GM12878 (cell line): ENCODE data around the gene SPAG16.

Experiments
- CHD1 ChIP-seq: IDR thresholded peaks from 2 replicates; pipeline ENCODE4 v1.6.1; 2012; ENCODE audit warnings: low read depth, low read length, improper control_type of control experiment
- EGR1 ChIP-seq, 2 experiments: IDR thresholded peaks; 1 replicate in 1 of 2; 2 replicates in 1 of 2; pipeline ENCODE4 v1.6.1; 2011 to 2012; ENCODE audit warnings: low read depth in 2 of 2, low read length in 2 of 2, borderline replicate concordance in 1 of 2, mild to moderate bottlenecking in 1 of 2, moderate library complexity in 1 of 2
- EP300 ChIP-seq, 2 experiments: fragments of 150-350 bp in 1 of 2; IDR thresholded peaks; 2 replicates each; pipeline ENCODE4 v1.6.1; 2011 to 2012; ENCODE audit warnings: low read depth in 2 of 2, low read length in 2 of 2, borderline replicate concordance in 1 of 2, improper control_type of control experiment in 1 of 2, inconsistent platforms in 1 of 2; ENCODE audit not compliant: control insufficient read depth in 1 of 2
- ESRRA ChIP-seq: IDR thresholded peaks from 2 replicates; pipeline ENCODE4 v1.6.1; 2012; ENCODE audit warnings: mild to moderate bottlenecking, low read length, improper control_type of control experiment
- HDGF ChIP-seq: fragments of 450-650 bp; IDR thresholded peaks from 2 replicates; pipeline ENCODE4 v1.6.1; 2016; ENCODE audit warnings: antibody characterized with exemption
- NFIC ChIP-seq: IDR thresholded peaks from 2 replicates; pipeline ENCODE4 v1.6.1; 2012; ENCODE audit warnings: low read depth, mild to moderate bottlenecking, inconsistent platforms, low read length, moderate library complexity
- POLR2A ChIP-seq: IDR thresholded peaks from 2 replicates; pipeline ENCODE4 v1.6.1; 2011; ENCODE audit warnings: low read depth, mild to moderate bottlenecking, low read length
- POLR2AphosphoS5 ChIP-seq: IDR thresholded peaks from 2 replicates; pipeline ENCODE4 v1.6.1; 2011; ENCODE audit warnings: mild to moderate bottlenecking, low read length, inconsistent platforms
- SRF ChIP-seq, 2 experiments: IDR thresholded peaks; 2 replicates each; pipeline ENCODE4 v1.6.1; 2011; ENCODE audit warnings: low read depth in 2 of 2, low read length in 2 of 2, mild to moderate bottlenecking in 1 of 2, moderate library complexity in 1 of 2
- STAT1 ChIP-seq: fragments of 450-650 bp; conservative IDR thresholded peaks from 2 replicates; pipeline ENCODE4 v1.6.1; 2014; ENCODE audit warnings: antibody characterized with exemption, mild to moderate bottlenecking
- TF ChIP-seq, protein P1 (sequence below), 3 experiments: IDR thresholded peaks in 2 of 3; conservative IDR thresholded peaks in 1 of 3; 2 replicates each; pipeline ENCODE4 v1.5.1; 2011; ENCODE audit warnings: low read depth in 3 of 3, low read length in 3 of 3, mild to moderate bottlenecking in 3 of 3, control low read depth in 2 of 3, moderate library complexity in 2 of 3, inconsistent platforms in 1 of 3, mixed read lengths in 1 of 3; ENCODE audit not compliant: control insufficient read depth in 2 of 3, insufficient read depth in 1 of 3; ENCODE audit errors: extremely low read depth in 1 of 3
- TF ChIP-seq, protein P2 (sequence below): IDR thresholded peaks from 2 replicates; pipeline ENCODE4 v1.6.1; 2012; ENCODE audit warnings: mild to moderate bottlenecking, low read depth, low read length
- TF ChIP-seq, protein P3 (sequence below): fragments of 450-650 bp; IDR thresholded peaks from 2 replicates; pipeline ENCODE4 v1.6.1; 2017; ENCODE audit warnings: borderline replicate concordance

GRCh38 chr2:214378455-214379103 lies 1094.3 kb downstream of the SPAG16 start:
- TF ChIP-seq CHD1: no peak
- no peak for TF ChIP-seq EP300 (IDR thresholded peaks at IDR 0.05; ENCODE audit: borderline replicate concordance in 1 of 2, control insufficient read depth in 1 of 2, low read depth in 2 of 2, low read length in 2 of 2)
- TF ChIP-seq POLR2AphosphoS5: no peak
- TF ChIP-seq HDGF: no peak
- no peak for TF ChIP-seq NFIC
- no peak for TF ChIP-seq SRF (IDR thresholded peaks at IDR 0.05; ENCODE audit: low read depth in 2 of 2, low read length in 2 of 2)
- TF ChIP-seq, protein P1, sequence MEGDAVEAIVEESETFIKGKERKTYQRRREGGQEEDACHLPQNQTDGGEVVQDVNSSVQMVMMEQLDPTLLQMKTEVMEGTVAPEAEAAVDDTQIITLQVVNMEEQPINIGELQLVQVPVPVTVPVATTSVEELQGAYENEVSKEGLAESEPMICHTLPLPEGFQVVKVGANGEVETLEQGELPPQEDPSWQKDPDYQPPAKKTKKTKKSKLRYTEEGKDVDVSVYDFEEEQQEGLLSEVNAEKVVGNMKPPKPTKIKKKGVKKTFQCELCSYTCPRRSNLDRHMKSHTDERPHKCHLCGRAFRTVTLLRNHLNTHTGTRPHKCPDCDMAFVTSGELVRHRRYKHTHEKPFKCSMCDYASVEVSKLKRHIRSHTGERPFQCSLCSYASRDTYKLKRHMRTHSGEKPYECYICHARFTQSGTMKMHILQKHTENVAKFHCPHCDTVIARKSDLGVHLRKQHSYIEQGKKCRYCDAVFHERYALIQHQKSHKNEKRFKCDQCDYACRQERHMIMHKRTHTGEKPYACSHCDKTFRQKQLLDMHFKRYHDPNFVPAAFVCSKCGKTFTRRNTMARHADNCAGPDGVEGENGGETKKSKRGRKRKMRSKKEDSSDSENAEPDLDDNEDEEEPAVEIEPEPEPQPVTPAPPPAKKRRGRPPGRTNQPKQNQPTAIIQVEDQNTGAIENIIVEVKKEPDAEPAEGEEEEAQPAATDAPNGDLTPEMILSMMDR (IDR thresholded peaks at IDR 0.05 in 2 of 3, conservative IDR thresholded peaks at IDR 0.05 in 1 of 3; ENCODE audit: control insufficient read depth in 2 of 3, extremely low read depth in 1 of 3, insufficient read depth in 1 of 3, low read depth in 3 of 3, low read length in 3 of 3): peak in 1 of 3 experiments; percentile 20; a peak in 1 of 6 replicates
- no peak for TF ChIP-seq POLR2A
- TF ChIP-seq, protein P2, sequence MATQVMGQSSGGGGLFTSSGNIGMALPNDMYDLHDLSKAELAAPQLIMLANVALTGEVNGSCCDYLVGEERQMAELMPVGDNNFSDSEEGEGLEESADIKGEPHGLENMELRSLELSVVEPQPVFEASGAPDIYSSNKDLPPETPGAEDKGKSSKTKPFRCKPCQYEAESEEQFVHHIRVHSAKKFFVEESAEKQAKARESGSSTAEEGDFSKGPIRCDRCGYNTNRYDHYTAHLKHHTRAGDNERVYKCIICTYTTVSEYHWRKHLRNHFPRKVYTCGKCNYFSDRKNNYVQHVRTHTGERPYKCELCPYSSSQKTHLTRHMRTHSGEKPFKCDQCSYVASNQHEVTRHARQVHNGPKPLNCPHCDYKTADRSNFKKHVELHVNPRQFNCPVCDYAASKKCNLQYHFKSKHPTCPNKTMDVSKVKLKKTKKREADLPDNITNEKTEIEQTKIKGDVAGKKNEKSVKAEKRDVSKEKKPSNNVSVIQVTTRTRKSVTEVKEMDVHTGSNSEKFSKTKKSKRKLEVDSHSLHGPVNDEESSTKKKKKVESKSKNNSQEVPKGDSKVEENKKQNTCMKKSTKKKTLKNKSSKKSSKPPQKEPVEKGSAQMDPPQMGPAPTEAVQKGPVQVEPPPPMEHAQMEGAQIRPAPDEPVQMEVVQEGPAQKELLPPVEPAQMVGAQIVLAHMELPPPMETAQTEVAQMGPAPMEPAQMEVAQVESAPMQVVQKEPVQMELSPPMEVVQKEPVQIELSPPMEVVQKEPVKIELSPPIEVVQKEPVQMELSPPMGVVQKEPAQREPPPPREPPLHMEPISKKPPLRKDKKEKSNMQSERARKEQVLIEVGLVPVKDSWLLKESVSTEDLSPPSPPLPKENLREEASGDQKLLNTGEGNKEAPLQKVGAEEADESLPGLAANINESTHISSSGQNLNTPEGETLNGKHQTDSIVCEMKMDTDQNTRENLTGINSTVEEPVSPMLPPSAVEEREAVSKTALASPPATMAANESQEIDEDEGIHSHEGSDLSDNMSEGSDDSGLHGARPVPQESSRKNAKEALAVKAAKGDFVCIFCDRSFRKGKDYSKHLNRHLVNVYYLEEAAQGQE: no peak
- TF ChIP-seq STAT1: no peak
- TF ChIP-seq, protein P3, sequence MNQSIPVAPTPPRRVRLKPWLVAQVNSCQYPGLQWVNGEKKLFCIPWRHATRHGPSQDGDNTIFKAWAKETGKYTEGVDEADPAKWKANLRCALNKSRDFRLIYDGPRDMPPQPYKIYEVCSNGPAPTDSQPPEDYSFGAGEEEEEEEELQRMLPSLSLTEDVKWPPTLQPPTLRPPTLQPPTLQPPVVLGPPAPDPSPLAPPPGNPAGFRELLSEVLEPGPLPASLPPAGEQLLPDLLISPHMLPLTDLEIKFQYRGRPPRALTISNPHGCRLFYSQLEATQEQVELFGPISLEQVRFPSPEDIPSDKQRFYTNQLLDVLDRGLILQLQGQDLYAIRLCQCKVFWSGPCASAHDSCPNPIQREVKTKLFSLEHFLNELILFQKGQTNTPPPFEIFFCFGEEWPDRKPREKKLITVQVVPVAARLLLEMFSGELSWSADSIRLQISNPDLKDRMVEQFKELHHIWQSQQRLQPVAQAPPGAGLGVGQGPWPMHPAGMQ: no peak
- no peak for TF ChIP-seq EGR1 (IDR thresholded peaks at IDR 0.05; ENCODE audit: borderline replicate concordance in 1 of 2, low read depth in 2 of 2, low read length in 2 of 2)
- no peak for TF ChIP-seq ESRRA
